Lung microvascular endothelial cell (primary cell): Measurements from ENCODE around the gene PTH1R. TPM values are rescaled to one million over a fixed set of nuclear protein-coding genes. Genes with fewer than 3 reads are reported as not detected.

Source experiments
- DNase-seq, 2 donors: peaks; one replicate each; pipeline versions ENCODE4 v3.0.0 to v3.0.0-alpha.2; 2010; ENCODE audit warnings: low read depth in 2 of 2
- total RNA-seq: library from RNA; depleted of rRNA; stranded (reverse); fragments of >200 nt; gene quantifications from 2 replicates; pipeline ENCODE4 v1.2.1, GENCODE V29; 2014

The PTH1R gene
- total RNA-seq, 1 donor from 2014 or later = under 0.01 TPM

DNA sequence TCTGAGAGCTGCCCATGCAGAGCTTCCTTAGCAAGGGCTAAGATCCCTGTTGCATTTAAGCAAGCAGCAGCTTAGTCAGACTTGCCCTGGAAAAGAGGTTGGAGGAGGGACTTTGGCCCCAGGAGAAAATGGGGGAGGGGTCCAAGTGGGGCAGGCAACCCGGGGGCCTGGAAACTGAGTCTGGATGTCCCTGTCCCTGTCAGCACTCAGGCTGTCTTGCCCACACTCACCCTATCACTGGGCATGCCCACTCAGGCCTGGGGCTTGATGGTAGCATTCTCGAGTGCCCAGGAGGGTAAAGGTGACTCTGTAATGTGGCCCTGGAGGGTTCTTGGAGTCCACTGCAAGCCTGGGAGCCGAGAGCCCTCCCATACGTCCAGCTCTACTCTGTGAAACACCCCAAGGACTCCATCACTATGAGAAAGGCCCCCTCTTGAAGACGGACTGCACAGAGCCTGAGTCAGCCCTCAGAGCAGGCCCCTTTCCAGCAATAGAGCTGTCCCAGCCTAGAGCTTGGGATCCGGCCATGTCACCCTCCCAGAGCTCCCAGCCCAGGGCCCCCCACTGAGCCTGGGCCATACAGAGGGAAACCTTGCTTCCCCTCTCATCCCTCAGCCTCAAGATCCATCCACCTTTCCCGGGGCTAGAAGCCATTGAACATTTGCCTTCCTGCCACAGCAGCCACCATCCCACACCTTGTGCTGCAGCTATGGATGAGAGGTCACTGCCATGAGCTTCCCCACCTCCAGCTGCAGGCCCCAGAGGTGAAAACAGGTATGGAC is 27.6 kb upstream of the PTH1R start:
- no peak for DNase-seq

DNA sequence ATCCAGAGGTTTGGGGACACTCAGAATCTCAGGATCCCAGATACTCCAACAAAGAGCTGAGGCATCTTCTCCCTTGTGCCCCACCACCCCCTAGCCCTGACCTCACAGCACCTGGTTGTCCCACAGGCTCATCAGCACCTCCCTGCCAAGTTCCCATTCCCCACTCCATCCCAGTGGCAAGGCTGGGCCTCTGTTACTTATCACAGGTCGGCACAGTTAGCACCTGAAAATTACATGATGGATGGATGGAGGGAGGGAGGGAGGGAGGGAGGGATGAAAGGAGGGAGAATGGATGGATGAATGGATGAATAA is 27.1 kb upstream of the PTH1R start:
- DNase-seq = no peak

DNA sequence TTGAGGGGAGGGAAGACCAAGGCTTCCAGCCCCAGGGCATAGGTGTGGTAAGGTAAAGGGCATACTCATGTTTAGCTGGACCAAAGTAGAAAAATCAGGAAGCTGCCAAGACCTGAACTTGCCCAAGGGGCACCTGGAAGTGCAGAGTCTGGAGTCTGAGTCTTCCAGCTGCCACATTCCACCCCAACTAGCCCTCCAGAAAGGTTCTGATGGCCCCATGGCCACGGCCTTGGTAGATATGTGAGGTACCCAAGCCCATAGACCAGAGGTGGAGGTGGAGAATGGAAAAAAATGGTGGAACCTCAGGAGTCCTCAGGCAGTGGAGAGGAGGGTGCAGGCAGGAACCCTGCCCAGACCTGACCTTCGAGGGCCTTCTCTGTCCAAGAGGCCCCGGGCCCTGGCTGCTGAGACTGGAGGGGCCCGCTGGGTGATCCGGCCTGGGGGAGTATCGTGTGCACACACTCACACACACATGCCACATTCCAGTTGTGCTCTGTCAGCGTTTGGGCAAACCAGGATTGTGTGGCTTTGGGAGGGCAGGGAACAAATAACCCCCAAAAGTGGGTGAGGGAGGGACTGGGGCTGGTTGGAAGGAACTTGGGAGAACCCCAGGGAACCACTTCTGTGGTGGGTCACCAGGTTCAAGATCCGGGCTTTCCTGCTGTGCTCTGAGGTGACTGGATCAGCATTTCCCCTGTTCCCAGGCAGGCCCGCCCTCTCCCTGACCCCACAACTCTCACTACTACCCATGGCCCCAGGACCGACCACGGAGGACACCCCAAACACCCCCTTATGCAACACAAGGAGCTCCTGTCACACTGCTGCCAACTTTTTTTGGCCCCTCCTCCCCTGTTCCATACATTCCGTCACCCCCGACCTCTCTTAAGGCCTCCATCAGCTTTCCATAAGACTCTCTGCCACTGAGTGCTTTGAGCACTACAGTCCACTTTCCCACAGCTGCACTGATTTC is 25.9 kb upstream of the PTH1R start:
- DNase-seq = no peak

GRCh38 chr3:46852334-46852720 is 25.2 kb upstream of the PTH1R start:
- DNase-seq = no peak

DNA sequence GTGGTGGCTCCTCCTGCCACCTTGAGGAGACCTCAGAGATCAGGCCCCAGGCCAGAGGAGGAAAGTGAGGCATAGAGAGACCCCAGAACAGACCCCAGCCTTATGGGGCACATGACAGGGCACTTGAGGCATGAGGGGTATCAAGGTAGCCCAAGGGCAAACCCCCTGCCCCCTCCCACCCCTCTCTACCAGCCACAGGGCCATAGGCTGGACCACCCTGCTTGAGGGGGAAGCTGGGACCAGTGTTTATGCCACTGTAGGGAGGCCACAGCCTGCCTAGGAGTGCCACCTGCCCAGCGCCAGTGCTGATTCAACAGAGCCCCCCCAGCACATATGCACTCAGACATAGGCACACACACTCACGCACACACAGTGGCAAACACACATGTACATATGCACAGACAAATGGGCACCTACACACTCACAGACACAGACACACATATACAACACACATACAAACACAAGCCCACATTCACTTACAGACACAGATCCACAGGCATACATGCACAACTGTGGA is 24.6 kb upstream of the PTH1R start:
- DNase-seq = no peak

DNA sequence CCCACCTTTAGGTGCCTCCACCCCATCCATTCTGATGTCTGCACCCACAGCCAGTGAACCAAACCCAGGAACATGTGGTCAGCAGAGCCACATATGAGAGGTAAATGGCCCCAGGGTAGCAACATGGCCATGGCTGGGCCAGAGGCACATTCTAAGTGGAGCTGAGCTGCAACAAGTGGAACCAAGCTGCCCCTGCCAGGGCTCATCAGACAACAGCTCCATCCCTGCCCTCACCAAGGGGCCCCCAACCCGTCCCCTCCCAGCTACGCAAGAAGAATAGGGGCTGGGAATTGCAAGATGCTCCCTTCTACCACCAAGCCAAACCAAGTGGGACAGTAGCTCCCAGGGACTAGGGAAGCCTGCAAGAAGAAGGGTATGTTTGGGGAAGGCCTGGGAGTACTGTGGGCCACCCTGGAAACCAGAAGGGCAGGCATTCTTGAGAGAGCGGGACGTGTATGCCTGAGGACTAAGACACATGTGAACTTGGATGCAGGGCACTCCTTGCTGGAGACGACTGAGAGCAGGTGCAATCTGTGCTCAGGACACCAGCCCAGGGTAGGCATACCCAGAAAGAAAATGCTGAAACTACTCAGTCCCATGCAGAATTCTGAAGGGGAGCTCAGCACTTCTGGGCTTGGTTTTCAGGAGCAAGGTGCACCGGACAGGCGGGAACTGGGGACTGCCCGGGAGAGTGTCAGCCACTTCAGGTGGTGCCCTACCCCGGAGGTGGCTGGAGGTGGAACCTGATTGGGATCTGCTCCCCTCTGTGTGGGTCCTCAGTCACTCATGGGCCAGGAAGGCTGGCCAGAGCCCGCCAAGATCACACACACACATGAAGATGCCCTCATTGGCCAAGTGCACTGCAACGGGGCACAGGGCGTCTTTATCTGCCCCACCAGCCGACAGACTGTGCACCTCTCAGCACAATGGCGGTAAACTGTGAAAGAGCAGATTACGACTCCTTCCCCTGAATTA is 23.8 kb upstream of the PTH1R start:
- no peak for DNase-seq

DNA sequence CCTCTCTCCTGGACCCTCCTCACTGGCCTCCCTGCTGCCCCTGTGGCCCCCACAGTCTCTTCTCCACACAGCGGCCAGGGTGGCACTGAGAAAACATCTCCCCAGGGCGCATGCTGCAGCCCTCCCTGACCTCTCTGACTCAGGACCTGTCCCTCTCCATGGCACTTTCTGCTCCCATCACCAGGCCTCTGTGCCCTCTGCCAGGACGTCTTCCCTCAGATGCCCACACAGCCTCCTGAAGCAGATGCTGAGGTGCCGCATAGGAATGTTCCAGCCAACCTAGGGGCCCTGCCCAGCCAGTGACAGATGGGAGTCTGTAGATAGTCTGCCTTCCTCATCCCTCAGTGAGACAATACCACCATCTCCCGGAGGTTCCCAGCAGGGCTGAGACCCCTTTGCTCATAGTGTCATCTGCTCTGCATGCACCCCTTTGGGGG is 22.9 kb upstream of the PTH1R start:
- DNase-seq = no peak

GRCh38 chr3:46856576-46857471 is 20.7 kb upstream of the PTH1R start:
- DNase-seq = no peak

GRCh38 chr3:46857485-46858341 is 19.8 kb upstream of the PTH1R start:
- DNase-seq = no peak

DNA sequence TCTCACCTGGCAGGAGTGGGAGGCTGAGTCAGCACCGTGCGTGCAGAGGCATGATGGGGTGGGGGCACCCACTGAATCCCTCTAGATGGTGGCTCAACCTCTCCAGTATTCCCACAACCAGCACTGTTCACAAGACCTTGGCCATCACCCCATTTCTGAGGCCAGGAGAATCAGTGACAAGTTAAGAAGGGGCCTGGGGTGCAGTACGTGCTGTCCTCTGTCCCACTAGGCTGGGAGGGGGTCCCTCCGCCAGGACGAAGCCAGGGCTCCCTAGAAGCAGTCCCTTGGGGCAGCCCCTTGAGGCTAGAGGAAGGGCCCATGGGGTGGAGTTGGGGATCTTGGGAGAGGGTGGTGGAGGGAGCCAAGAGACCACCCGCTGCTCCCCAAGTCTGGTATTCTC is 19.1 kb upstream of the PTH1R start:
- DNase-seq = no peak

DNA sequence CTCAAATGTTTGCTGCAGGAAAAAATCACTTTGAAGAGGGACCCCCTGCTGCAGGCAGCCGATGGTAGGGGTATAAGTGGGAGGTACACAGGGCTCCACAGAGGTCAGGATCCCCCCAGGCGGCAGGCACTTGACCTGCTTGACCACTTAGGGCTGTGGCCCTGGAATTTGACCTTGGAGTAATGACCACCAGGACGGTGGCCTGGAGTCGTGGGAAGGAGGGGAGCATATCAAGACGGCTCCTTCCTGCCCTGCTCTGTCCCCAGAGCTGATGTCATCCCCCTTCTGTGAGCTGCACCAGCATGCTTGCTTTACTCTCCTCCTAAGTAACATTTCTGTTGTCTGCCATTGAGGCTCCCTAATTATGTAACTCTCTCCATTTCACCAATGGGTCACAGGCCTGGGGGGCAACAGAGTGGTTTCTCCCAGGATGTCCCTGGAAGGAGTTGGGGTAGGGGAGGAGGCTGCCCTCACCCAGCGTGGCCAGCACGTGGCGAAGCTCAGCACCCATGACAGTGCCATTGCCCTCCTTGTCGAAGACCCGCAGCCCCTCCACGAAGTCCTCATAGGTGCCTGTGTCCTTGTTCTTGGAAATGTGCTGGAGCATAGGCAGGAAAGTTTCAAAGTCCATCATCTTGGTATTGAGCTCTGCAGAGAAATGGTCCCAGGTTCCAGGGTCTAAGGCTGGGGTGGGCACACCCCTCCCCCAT is 18.4 kb upstream of the PTH1R start:
- no peak for DNase-seq

- DNase-seq = peak; percentile 28 to 63
These were observed 17.3 kb upstream of the PTH1R start for GRCh38 chr3:46860017-46860809.

GRCh38 chr3:46860810-46861604 is 16.5 kb upstream of the PTH1R start:
- no peak for DNase-seq

DNA sequence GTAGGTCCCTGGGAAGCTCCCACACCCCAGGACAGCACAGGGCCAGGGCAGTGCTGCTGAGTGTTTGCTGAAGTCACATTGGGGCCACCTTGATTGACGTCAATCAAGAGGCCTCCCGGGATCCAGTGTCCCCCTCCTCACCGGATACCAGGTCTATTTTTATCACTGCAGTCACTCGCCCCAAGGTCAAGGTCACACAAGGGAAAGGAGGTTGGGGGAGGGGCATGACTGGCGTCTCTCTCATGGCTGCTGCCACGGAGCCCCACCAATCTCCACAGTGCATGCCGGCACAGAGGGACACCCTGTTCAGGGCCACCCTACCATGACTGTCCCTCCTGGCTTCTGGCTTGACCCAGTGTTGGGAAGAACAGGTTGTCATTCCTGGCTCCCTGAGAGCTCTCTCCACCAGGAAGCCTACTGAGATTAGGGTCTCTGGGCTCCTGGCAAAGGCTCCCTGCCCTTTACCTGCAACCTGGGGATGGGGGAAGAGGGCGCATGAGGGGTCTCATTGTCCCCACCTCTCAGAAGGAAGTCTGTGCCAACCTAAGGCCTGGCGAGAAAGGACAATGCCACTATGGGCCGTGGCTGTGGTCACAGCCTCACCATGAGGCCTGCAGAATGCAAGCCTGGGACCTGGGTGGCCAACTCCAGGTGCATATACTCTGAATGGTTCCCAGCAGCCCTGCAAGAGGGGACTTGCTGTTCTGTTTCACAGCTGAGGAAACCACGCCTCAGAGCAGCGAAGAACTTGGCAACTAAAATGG is 15.7 kb upstream of the PTH1R start:
- DNase-seq = no peak

DNA sequence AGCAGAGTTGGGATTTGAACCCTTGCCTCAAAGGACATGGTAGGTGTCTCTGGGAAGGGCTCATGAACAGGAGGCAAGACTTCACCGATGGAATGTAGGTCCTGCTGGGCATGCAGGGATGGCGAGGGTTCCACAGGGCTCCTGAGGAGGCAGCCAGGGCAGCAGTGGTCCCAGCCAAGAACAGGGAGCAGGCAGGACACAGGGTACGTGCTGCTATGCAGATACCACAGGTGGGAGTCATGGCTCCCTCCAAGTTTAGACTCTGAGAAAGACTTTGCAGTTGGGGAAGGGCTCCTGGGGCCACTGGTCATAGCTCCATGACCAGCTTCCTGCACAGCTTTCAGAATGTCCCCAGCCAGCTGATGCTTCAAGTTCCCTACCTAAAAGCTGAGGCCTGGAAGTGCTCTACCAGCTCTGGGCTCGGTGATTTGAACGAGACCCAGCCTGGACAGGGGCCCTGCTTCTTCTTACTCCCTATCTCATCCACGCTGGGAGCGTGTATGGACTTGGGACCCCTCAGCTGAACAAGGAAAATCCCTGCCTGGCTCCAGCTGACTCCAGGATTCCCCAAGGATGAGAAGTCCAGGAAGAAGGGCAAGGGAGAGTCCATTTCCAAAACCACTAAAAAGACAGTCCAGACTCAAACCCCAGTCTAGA is 15.0 kb upstream of the PTH1R start:
- DNase-seq = no peak
